ENCODE measurements around the gene SLC7A8.

The SLC7A8 gene

DNA sequence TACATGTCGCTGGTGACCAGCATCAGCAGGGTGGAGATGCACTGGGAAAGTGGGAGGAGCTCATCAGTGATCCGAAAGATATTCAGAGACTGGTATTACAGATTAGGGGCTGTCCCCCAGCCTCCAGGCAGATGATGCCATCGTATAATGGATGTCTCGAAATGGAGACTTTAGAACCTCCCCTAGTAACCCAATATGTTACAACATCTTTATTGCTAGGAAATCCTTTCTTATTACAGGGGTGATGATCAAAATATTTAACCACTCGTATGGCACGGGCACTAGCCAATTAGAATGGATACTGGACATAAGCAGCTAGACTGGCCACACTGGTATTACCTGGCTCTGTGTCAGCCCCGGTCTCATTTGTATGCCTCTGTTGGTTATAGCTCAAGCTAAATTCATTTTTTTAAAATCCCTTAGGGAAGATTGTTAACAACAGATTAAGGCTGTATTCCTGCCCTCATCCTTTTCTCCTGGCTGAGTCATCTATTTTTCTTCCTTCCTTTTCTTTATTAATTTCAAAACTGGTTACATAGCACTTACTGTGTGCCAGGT, 53.6 kb downstream of the SLC7A8 start:
- no peak for DNase-seq (ENCODE audit: low read depth)

DNA sequence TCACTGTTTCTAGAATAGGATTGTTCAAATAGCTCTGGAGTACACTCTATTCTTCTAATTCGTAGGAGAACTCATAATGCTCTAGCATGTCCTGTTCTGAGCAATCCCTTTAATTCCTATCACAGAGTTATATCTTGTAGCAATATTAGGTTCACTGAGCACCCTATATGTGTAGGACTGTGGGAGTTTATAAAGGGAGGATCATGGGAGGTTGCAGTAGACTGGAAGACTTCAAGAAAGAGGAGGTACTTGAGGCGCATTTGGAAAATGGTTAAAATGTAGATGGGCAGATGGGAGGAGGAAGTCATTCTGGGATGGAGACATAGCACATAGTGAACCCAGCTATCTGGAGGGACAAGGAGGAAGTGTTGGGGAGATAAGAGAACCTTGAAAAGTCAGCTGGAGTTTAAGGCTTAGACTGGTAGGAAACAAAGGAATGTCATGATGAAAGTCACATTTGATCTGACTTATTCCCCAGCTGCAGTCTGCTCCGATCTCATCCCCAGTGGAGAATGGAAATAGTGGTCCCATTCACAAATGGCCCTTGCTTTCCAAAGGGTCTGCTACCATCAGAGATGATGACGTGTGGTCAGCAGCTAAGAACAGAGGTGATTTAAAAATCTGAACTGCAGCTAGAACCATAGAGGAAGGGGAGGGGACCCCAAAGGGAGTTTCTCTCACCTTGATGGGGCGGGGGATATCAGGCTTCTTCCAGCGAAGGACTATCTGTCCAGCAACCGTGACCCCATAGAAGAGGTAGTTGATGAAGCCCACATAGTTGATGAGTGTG, 54.3 kb downstream of the SLC7A8 start:
- no peak for DNase-seq (ENCODE audit: low read depth)

DNA sequence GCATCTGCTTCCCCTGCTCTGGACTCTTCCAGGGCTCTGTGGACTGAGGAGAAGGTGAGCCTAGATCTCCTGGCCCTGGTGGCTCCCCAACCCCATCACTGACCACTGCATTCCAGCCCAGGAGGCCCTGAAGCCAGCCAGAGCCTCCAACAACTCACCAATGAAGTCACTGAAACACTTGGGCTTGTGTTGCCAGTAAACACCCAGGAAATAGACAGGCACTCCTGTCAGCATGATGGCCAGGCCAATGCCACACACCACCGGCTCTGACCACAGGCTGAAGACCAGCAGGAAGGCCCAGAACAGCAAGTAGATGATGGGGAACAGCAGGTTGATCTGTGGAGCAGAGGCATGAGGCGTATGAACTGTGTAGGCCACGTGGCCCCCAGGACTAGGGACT, 55.6 kb downstream of the SLC7A8 start:
- DNase-seq (ENCODE audit: low read depth): no peak

DNA sequence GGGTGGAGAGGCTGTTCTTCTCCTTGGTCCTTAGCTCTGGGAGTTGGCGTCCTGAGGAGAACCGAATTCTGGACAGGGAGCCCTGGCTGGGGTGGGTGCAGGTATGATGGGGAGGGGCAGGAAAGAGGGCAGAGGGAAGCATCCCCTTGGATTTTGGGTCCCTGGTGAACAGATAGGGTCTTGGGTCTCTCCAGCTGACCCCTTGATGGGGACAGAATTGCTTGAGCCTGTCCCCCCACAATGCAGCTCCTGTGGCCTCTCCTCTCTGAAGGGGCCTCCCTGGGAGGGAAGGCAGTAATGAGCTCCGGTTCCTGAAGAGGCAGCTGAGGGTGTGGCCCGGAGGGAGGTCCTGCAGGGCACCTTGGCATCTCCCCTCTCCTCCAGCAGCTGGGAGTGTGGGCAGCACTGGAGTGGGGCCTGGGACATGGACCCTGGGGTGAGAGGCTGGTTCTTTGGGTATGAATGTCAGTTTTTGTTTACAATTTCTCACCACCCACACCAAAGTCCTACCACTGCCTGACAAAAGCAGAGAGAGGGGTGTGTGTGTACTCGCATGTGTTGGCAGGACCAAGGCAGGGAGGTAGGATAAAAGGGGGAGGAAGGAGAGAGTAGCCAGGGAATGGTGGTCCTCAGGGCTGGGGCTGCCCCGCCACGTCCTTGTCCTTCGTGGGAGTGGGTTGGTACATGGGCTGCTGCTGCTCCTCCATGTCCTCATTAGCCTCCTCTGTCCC, 56.7 kb downstream of the SLC7A8 start:
- DNase-seq (ENCODE audit: low read depth): no peak

DNA sequence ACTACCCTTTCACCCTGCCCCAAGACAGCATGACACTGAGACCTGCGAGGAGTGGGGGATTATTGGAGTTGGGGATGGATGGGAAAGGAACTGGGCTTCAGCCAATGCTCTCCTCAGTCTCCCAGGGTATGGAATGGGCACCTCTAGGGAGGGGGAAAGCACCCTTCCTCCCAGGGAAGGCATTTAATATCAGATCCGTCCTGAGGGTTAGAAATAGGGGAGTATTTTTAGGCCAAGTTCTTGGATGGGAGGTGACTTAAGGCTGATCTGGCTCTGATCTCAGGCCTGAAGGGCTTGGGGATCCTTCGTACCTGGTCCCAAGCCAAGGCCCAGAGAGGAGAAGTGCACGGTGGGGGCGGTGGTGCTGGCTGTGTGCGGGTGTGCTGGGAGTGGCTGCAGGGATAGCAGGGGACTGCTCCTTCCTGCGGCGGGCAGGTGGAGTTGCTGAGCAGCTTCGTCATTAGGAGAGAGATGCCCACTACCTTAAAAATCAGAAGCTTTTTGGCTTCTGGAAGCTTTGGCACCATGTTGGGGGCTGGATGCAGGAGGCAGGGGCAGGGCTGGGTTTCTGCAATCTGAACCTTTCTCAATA, 57.4 kb downstream of the SLC7A8 start:
- no peak for DNase-seq (ENCODE audit: low read depth)

DNA sequence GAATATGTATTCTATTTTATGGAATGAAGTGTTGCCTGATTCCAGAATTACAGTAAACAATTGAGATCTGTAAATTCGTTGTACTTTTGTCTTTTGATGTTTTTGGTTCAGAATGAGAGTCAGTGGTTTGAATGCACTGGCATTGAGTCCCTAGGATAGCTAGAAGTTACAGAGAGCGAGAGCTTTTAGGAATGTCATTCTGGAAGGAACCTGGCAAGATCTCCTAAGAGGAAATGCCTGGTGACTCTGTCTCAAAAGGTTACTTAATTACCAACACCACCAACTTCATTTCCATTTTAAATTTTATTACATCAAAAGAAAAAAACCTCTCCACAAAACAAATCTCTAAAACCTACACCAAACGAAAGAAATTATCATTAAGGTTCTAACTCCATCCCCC, 58.4 kb downstream of the SLC7A8 start:
- no peak for DNase-seq (ENCODE audit: low read depth)

DNA sequence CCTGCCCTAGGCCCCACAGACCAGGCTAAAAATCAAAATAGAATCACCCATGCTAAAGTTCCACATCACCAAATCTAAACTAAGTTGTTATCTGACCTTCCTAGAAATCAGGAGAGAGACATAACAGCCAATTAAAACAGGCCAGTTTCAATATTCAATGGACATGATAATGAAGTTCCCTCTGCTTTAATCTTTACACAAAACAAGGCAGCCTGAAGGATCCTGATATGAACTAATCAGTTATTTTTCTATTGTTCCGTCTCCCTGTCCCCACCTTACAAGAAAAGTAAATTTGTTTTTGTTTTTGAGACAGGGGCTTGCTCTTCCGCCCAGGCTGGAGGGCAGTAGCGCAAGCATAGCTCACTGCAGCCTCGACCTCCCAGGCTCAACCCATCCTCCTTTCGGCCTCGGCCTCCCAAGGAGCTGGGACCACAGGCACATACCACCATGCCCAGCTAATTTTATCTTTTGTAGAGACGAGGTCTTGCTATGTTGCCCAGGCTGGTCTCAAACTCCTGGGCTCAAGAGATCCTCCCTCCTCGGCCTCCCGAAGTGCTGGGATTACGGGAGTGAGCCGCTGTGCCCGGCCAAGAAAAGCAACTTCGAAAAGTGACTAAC, 59.0 kb downstream of the SLC7A8 start:
- DNase-seq (ENCODE audit: low read depth): no peak

DNA sequence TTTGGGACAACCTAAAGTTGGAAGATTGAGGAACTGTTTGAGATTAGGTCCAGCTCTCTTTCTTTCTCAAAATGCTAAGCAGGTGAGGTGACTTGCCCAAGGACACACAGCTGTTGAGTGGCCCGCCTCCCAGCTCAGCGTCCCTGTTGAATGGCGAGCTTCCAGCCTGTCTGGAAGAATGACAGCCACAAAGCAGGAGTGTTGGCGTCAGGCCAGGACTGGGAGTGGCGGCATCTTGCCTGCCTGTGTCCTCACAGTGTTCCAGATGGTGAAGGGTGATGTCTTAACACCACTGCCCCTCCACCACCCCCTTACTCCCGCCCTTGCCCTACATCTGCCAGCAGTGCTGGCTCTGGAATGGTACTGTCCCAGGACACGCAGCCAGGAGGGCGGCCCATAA, 60.0 kb downstream of the SLC7A8 start:
- no peak for DNase-seq (ENCODE audit: low read depth)

DNA sequence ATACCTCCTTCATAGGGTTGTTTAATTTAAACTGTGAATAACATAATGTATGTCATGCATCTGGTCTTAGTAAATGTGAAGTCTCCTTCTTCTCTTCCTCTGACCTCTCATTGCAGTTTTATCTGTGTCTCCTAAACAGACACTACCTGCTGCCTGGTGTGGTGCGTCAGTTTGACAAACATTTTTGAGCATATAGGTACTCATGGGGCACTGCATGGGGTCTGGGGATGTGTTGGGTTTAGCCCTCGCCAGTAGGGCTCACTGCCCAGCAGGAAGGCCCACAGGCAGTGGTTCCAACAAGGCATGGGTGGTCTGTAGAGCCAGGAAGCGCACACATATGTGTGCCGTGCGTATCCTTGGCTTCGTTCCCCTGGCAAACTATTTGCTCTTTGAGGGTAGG, 61.4 kb downstream of the SLC7A8 start:
- no peak for DNase-seq (ENCODE audit: low read depth)

DNA sequence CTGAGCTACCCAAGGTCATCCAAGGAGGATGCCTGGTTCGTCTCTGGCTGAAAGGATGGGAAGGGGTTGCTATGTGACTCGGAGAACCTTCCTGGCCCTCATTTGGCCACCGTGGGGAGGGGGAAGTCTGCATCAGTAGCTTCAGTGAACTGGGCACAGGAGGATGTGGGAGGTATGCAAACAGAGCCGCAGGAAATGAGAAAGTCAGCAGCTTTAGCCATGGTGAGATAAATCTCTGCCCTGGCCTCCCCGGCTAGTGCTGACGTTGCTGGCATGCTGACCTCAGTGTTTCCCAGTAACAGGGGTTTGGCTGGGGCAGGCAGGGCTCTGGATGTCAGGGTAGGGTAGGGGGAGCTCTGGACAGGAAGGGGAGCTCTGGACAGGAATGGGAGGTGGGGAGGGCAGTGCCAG, 62.1 kb downstream of the SLC7A8 start:
- DNase-seq (ENCODE audit: low read depth): no peak

DNA sequence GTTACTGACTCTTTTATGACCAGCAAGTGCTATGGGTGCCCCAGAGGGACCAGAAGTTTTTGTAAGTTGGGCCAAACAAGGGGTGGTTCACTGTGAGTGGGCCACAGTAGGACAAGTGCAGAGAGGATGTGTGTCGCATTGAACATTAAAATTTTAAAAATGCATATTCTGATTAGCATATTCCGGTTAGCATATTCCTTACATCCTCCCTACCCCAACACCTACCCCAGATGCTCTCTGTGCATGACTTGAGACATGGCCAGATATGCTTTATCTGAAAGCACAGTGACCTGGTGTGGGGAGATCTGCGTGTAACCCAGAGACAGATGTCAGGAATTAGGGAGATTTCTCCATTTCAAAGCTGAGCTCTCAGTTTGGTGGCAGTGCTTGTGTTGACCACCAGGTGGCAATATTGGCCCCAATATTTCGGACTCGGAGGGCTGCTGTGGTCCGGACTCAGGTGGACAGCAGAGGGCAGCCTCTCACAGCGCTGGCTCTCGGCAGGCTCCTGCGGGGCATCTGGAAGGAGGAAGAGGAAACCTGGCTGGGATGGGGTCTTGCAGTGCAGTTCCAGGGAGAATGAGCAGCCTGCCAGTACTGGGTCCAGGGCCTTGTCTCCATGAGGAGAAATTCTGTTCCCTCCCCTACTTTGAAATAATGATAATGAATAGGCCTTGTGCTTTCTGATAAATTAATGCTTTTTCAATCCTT, 62.8 kb downstream of the SLC7A8 start:
- peak; percentile 74 for DNase-seq (ENCODE audit: low read depth)

DNA sequence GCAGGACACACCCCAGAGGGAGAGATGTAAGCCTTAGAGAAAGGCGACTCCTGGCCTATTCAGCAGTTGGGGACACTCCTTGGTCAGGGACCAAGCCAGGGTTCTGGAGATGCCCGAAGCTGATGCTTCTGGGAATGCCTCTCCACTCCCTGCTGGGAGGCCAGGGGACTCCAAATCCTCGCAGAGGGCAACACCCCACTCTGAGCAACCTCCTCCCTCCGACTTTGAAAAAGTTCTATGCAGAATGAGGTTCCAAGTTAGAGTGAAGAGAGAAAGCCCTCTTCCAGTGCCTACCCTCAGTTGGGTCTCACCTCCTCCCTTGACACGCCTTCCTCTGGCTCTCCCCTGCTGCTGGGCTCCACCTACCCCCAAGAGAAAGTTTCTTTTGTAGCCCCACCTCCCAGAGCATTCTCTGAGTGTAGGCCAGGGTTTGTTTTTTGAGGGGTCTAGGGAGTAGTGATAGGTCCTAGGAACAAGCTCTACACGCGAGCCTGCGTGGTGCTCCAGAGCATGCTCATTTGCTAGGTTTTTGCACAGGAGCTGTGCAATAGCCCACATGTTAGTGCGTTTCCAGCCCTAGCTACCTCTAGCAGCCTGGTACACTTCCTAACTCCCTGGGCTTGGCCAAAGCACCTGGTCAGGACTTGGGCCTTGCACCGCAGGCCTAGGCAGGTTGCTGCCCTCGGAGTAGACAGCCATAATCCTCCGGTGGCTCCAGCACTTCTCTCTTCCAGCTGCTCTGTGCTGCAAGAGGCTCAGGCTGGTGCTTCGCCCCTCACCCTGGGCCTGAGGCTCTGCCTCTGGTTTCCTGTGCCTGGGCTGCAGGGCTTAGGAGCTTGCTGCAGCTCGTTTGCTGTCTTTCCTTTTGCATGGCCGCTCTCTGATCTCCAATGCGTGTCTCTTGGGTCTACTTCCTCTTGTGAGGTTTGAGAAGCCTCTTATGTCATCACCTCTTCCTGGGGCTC, 63.8 kb downstream of the SLC7A8 start:
- DNase-seq (ENCODE audit: low read depth): no peak

DNA sequence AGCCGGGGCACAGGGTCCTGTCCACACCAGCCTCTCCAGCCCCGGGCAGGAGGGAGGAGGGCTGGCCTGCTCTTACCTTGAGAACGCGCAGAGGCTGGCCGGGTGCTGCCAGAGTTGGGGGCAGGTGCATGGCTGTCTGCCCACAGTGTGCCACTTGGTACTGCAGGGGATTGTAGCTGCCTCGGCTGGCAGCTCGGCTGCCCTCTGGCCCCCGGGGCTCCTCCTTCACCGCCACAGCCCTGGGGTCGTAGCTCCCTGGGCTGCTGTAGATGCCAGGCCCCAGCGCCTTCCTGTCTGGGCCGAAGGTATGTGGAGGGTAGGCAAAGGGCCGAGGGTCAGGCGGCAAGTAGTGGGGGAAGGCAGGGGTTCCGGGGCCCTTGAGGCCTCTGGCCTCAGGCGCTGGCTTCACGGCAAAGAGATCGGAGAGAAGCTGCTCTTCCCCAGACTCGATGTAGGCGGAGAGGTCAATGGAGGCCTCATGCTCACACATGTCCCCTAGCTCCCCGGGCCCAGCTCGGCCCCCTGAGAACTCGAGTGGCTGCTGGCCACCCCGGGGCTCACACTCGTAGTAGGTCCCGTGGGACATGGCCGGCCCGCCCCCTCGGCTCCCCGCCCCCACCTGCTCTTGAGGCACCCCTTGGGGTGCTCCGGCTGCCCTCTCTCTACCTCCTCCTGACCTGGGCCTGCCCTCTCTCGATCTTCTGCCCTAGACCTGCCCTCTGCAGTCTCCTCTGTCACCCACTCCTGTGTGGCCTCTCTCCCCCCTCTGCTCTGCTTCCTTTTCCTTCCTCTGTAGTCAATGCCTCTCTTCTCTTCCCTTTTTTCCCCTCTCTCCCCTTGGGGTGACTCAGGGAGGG, 64.7 kb downstream of the SLC7A8 start, which contains the start of gene CEBPE:
TSS of gene CEBPE (minus strand) at position 750 of the 857 bp plus-strand sequence. CDS start at position 586, 164 bp downstream.
- DNase-seq (ENCODE audit: low read depth): no peak

DNA sequence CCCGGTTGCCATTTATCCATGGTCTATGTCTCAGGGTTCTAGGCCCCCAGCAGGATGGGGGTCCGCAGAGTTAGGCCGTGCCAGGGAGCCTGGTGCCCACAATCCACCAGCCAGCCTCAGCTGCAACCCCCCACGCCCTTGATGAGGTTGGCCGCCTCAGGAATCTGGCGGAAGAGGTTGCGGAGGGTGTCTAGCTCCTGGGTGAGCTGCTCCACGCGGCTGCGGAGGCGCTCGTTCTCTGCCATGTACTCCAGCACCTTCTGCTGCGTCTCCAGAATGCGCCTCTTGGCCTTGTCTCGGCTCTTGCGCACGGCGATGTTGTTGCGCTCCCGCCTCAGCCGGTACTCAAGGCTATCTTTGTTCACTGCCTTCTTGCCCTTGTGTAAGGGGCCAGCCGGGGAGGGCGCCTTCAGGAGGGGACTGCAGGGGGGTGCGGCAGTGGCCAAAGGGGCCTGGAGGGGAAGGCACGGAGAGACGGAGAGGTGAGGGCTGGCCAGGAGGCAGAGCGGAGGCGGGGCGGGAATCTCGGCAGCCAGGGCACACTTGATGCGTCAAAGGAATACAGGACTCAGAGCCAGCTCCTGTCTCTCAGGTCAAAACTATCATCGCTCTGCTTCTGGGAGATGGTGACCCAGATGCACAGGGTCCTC, 66.0 kb downstream of the SLC7A8 start:
- no peak for DNase-seq (ENCODE audit: low read depth)

DNA sequence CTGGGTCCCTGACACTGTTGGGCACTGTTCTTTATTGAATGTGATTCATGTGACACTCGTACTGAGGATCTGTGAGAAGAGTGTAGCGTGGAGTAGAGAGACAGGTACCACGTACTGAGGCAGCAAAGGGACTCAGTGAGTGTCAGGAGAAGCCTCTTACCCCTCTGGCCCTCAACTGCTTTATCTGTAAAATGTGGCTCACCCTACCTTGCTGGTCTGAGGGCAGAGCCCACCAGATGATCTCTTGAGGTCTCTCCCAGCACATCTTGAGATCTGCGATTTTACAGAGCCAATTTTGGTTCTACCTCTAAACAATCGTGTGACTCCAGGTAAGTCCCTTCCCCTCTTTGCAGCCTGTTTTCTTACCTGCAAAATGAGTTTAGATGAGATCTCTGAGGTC, 67.5 kb downstream of the SLC7A8 start:
- DNase-seq (ENCODE audit: low read depth): no peak

DNA sequence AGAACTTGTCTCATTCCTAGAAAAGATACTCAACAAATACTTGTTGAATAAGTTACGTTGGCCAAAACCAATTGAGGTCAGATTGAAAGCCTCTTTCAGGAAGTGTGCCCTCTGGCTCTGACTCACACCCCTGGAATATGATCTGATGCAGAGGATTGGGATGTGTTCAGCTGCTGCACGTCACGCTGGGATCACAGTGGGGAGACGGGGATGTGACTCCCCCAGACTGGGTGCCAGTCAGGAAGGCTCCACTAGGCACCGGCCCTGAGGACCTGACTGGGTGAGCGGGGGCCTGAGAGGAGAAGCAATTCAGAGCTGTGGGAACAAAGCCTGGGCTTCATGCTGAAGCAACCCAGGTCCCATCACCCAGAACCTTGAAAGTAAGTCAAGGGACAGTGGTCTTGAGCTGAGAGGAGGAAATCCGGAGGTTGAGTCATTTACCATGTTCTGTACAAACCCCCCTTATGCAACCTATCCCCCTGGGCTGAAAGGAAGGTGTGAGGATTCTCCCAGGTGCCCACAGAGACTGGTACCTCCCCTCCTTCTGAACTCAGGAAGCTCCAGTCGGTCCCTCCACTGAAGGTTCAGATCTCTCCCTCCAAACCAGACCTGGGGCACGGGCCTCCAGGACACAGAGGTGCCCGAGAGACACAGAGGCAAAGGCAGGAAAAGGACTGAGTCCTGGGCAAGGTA, 68.3 kb downstream of the SLC7A8 start:
- no peak for DNase-seq (ENCODE audit: low read depth)

DNA sequence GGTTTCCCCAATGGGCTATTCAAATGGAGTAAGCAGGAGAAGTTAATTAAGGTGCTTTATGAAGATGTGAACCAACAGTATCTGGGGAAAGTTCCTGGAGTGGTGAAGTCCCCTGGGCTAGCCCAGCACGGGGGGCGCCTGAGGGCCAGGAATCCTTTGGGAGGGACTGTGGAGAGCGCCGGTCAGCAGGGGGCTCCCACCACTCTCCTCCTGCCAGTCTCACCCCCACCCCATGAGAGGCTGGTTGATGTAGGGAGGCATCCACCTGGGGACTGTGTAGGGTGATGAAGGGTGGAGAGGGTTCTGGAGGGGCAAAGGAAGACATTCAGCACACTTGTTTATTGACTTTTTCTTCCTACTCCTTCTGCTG, 68.8 kb downstream of the SLC7A8 start:
- DNase-seq (ENCODE audit: low read depth): no peak

DNA sequence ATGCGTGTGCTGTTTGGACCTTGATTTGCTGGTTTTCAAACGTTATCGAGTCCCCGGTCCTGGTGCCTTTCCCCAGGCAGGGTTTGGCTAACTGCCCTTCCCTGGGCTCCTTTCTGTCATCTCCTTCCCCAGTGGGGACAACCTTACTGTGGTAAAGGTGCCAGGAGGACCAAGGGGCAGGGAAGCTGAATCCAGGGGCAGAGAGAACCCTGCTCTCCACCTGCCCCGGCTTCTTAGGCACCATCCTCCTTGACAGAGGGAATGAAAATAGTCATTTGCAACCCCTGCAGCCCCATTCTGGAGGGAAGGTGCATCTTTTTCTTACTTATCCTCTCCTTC, 69.4 kb downstream of the SLC7A8 start:
- DNase-seq (ENCODE audit: low read depth): no peak

Data from activated T-cell treated with anti-CD3 and anti-CD28 coated beads for 24 hours (primary cell).